Left forelimb (tissue), 1 donor: ENCODE data around the gene EPS8.
A peak's percentile ranks its signal among the peaks of the same experiment; 100 is the strongest.

Source experiments
- DNase-seq: peaks from one replicate; pipeline ENCODE4 v3.0.0-alpha.2; 2018; ENCODE audit warnings: low spot score

The EPS8 gene

GRCh38 chr12:15789220-15790171 is at the start of gene EPS8:
EPS8 (minus strand) TSS chr12:15789388; CDS start chr12:15682951, 106,437 bp downstream.
- DNase-seq: peak; percentile 97

- no peak for DNase-seq
These were observed 48.1 kb upstream of the EPS8 start for GRCh38 chr12:15837141-15837790.

GRCh38 chr12:15834575-15834974 is 45.4 kb upstream of the EPS8 start:
- no peak for DNase-seq

DNA sequence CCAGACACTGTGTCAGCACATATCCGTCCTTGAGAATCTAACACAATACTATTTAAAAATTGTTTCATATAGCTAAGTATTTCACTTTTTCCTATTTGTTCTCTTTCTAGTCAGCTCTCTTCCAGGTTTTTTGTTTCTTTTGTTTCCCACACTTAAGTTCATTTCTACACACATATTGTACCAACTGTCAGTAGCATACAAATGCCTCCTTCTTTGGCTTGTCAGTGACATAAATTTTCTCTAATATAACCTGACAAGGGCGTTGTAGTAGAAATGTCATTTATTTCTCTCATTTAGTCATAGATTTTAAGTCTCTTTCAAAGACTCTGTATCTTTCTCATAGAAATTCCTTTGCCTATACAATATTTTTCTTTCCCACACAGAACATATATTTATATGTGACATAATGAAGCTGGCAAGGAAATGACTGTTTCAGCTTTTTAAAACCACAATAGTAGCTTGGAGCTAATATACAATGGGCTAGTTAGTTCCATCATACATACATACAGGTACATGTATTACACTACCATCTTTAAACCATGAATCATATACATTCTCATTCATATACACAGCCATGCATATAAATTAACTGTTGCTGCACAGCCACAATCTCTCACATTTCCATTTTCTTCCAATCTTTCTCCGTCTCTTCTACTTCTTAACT is 42.3 kb upstream of the EPS8 start:
- no peak for DNase-seq

GRCh38 chr12:15830538-15830937 is 41.4 kb upstream of the EPS8 start:
- DNase-seq: no peak

- no peak for DNase-seq
These were observed 40.8 kb upstream of the EPS8 start for GRCh38 chr12:15829949-15830348.

DNA sequence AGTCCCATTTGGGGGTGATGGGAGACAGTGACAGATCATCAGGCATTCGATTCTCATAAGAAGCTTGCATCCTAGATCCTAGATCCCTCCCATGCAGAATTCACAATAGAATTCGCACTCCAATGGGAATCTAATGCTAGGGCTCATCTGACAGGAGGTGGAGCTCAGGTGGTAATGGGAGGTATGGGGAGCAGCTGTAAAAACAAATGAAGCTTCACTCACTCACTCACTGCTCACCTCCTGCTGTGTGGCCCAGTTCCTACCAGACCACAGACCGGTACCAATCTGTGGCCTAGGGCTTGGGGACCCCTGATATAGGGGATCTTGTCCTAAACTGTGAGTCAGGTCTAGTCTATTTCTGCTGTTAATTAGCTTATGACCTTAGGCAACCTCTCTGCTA is 40.1 kb upstream of the EPS8 start:
- no peak for DNase-seq

- no peak for DNase-seq
These were observed 37.9 kb upstream of the EPS8 start for GRCh38 chr12:15827136-15827535.

GRCh38 chr12:15824516-15824915 is 35.3 kb upstream of the EPS8 start:
- no peak for DNase-seq

GRCh38 chr12:15823360-15824128 is 34.4 kb upstream of the EPS8 start:
- no peak for DNase-seq

GRCh38 chr12:15819644-15820437 is 30.7 kb upstream of the EPS8 start:
- DNase-seq: no peak

- no peak for DNase-seq
These were observed 29.2 kb upstream of the EPS8 start for GRCh38 chr12:15818418-15818817.

DNA sequence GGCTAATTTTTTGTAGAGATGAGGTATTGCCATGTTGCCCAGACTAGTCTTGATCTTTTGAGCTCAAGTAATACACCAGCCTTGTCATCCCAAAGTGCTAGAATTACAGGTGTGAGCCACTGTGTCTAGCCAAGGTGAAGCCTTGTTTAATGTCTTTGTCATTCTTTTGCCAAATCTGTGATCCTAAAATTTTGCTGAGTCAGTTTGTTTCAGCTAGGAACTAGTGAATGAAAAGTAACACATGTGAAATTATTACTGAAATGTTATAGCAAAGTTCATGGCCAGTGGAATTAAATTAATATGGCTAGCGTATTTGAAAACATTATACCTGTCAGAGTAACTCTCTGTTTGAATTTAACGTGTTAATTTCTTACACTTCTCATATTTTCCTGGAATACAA is 26.5 kb upstream of the EPS8 start:
- DNase-seq: no peak

- no peak for DNase-seq
These were observed 22.3 kb upstream of the EPS8 start for GRCh38 chr12:15811214-15812127.

DNA sequence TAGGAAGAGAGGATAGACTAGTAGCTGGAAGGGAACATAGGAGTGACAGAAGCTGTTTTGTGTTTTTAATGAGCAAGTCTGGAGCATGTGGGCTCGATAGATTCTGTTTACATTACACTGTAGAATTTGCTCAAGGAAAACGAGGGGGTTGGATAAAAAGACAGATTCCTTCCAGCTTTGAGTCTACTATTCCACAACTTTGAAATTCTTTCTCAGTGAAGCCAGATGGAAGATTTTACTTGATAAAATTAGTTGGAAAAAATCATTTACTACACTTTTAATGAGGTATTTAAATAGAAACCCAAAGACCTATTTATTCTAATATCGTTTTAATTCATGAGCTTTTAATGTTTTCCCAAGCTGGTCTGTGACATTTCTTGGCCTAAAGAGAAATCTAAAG is 19.5 kb upstream of the EPS8 start:
- no peak for DNase-seq

- DNase-seq: no peak
These were observed 19.1 kb upstream of the EPS8 start for GRCh38 chr12:15808250-15808649.

DNA sequence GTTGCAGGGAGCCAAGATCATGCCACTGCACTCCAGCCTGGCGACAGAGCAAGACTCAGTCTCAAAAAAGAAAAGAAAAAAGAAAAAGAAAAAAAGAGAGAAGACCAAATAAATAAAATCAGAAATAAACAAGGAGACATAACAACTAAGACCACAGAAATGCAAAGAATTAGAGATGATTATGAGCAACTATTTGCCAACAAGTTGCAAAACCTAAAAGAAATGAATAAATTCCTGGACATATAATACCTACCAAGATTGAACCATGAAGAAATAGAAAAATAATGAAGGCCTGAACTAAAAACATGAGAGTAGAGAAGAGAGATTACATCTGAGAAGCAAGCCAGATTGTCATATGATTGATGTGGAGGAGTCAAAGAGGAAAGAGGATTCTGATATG is 17.6 kb upstream of the EPS8 start:
- DNase-seq: no peak

DNA sequence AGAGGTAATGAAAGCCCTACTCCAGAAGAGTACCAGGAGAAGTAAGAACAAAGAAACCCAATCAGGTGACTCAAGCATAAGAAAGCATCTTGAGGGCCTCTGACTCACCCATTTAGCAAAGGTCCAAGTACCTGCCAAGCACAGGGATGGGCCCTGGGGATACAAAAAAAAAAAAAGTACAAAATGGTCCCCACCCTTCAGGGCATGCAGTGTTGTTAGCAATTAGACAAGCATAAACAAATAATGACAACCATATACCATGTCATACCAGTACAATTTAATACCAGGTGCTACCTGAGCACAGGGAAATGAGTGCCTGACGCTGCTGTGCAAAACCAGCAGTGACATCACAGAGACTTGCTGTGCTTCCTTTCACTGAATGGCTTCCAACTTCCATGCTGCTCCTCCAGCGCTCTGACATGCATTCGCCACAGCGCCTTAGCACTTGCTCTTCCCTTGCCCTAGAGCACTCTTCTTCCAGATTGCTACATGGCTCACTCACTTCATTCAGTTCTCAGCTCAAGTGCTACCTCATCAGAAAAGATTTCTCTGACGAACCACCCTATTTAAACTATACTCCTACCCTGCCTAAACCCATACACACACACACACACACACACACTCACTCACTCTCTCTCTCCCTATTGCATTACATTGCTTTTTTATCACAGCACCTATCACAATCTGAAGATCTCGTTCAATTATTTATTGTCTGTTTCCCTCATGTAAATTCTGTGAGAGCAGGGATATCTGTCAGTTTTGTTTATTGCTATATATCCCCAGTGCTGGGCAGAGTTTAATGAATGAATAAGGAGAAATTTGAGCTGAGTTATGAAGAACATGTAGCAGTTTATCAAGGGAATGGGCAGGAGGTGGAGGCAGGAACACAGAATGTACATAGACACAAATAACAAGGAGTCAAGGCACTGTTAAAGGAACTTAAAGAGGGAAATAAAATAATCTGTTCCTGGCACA is 12.9 kb upstream of the EPS8 start:
- DNase-seq: no peak

- DNase-seq: no peak
These were observed 11.1 kb upstream of the EPS8 start for GRCh38 chr12:15800278-15800677.
